Stimulated activated CD8-positive, alpha-beta memory T cell treated with anti-CD3 and anti-CD28 coated beads, Interleukin-12 subunit alpha, Interleukin-12 subunit beta, amount 100 ng/mL, for 1 hour (primary cell): ENCODE data around the gene ZNF429.
"Not testable (repeated sequence)": the region's sequence is repeated elsewhere in the genome, so short reads cannot be mapped to it uniquely, and the experiment has no call there.

Experiments
- DNase-seq: peaks from one replicate; pipeline ENCODE4 v3.0.0-alpha.2; 2020; ENCODE audit warnings: low read depth

The ZNF429 gene

DNA sequence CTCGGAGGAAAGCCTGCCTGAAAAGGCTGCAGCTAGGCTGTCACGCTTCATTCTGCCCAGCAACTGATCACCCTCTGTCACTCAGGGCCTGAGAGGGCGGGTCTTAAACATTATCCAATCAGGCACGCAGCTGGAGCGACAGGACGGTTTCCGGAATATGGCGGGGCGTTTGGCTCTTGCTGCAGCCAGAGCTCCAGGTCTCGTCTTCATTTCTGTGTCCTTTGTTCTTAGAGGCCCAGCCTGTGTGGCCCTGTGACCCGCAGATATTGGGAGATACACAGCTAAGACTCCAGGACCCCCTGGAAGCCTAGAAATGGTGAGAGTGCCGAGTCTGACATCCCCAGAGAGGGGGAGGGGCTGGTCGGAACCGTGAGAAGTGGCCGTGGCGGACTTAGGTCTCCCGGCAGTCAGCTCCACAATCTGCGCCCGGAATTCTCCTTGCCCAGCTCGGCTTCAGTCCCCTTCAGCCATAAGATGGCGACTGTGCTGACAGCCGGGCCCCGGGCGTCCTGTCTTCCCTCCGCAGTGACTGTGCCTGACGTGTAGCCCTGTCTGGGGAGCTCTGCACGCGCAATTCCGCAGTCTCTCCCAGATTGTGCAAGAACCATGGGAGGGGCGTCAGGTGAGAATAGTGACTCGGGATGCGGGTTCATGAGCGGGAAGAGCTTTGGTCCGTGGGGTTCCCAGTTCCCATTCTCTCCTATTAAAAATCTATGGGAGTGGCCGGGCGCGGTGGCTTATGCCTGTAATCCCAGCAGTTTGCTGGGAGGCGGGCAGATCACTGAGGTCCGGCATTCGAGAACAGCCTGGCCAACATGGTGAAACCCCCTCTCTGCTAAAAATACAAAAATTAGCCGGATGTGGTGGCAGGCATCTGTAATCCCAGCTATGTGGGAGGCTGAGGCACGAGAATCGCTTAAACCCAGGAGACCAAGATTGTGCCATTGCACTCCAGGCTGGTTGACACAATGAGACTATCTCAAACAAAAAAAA, at the start of gene ZNF429:
ZNF429 (plus strand) TSS at position 144 of the 993 bp plus-strand sequence; CDS start at position 314, 170 bp downstream.
- DNase-seq: peak; percentile 85

DNA sequence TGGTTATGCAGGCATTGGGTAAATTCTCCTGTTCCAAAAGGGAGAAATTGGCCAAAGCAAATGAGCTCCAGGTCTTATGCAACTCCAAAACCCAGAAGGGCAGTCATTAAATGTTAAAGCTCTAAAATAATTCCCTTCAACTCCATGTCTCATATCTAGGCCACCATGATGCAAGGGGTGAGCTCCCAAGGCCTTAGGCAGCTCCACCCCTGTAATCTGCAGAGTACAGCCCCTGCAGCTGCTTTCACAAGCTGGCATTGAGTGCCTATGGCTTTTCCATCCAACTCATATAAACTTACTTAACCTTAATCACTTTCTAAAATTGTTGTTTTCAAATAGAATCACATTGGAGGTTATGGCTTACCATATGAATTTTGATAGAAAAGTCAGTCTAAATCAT, 44.7 kb upstream of the ZNF429 start:
- no peak for DNase-seq

DNA sequence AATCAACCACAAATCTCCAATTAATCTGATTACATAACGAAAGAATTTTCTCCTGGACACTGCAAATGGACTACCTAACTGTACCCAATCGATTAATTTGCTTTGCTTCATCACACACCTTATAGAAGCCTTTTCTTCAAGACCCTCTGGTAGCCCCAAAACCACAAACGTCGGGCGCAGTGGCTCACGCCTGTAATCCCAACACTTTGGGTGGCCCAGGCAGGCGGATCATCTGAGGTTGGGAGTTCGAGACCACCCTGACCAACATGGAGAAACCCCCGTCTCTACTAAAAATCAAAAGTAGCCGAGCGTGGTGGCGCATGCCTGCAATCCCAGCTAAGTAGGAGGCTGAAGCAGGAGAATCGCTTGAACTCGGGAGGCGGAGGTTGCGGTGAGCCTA, 42.9 kb upstream of the ZNF429 start:
- DNase-seq: no peak

DNA sequence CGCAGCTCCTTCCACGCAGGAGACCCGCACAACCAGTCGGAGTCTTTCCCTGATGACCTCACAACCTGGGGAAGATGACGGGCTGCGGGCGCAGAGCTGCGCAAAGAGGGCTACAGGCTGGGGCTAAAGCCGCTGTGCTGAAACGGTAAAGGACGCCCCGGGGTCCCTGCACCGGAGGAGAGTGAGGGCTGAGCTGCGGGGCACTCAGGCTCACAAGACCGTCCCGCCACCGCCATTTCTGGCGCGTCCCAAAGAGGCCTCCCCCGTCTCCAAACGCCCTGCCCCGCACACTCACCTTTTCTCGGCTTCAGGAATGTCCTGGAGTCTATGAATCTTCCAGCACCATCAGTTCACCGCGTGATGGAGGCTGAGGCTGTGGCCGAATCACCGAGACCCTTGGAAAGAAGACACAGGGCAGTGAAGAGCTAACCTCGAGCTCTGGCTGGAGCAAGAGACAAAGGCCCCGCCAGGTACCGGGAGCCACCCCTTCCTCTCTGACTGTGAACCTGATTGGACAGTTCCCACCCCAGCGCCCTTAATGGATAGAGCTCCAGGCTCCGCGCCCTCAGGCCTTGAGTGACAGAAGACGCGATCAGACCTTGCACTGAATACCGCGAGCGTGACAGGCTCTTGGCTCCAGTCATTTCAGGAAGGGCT, 41.8 kb upstream of the ZNF429 start:
- DNase-seq: no peak

DNA sequence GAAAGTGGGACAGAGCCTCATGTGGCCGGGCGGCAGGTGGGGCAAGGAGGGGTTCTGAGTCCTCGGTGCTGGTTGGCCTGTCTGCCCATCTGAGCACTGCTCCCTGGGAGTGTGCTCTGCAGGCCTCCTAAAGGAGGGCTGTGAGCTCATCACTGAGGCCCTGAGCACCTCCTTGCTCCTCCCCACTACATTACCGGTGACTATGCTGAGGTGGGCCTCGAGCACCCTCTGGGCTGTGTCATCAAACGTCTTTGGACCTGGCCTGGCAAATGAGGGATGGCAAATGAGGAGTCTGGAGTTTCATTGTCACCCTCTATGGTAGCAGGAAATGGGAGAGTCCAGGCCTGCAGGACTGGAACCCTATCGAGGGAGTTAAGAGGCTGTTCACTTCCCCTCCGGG, 38.8 kb upstream of the ZNF429 start:
- DNase-seq: no peak

DNA sequence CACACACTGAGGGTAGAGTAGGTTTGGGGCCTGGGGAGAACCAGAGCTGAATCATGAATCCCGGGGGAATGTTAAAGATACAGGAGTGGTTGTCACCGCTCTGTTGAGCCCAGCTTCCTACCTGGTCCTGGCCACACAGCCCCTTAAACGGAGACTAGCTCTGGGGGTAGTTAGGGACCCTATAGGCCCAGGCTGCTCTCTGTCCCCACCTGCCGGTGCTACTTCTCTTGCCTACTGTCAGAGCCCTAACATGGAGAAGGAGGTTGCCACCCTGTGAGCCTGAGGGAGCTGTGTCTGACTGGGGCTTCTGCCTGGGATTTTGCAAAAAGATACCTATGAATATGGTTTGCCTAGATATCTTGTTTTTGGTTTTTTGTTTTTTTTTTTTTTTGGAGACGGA, 36.6 kb upstream of the ZNF429 start:
- DNase-seq: no peak

DNA sequence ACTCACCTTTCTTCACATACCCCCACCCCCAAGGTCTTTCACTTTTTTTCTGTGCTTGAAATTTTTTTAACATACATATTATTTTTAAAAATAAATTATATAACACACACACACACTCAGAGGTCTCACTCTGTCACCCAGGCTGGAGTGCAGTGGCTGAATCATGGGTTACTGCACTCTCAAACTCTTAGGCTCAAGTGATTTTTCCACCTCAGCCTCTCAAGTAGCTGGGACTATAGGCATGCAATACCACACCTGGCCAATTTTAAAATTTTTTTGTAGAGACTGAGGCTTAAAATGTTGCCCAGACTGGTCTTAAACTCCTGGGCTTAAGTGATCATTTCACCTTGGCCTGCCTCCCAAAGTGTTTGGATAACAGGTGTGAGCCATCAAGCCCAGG, 32.9 kb upstream of the ZNF429 start:
- no peak for DNase-seq

DNA sequence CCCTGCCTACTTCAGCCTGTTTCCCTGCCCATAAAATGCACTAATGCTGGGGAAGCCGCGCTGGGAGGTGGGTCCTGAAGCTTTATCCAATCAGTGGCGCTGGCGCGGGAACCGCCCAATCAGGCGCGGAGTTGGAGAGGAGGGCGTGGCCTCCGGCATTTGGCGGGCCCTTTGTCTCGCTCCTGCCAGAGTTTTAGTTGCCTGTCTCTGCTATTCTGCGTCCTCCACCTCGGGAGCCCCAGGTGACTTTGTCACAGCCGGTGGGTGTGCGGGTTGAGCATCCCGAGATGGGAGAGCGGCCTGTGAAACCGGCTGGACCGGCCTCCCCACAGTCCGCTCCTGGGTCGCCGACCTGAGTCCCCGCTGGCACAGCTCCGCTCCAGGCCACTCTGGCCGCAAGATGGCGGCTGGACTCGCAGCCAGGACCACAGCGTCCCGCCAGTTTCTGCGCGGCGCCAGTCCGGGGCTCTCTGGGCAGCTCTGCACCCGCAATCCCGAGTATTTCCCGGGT, 30.7 kb upstream of the ZNF429 start:
- peak; percentile 61 for DNase-seq

DNA sequence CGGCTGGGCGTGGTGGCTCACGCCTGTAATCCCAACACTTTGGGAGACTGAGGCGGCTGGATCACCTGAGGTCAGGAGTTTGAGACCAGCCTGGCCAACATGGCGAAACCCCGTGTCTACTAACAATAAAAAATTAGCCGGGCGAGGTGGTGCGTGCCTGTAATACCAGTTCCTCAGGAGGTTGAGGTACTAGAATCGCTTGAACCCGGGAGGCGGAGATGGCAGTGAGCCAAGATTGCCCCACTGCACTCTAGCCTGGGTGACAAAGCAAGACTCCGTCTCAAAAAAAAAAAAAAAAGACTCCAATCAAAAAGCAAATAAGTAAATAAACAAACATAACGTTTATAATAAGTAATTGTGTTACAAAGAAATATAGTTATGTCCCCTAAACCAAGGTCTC, 23.0 kb upstream of the ZNF429 start:
- DNase-seq: not testable (repeated sequence)

DNA sequence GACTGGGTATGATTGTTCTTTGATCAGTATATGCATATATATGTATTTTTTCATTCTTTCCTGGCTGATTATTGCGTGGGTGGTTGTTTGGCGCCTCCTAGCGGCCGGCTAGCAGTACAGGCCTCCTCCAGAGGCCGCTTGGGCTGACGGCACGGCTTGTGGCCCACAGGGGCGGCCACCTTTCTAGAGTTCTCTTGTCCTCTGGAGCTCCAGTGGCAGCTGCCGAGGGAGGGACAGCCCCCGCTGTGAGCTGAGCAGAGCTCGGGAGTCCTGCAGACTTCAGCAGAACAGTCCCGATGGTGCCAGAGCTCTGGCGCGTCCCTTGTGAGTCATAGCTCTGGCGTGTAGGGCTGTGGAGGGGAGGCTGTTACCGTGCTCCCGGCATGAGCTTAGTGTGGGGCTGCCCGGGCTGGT, 22.5 kb upstream of the ZNF429 start:
- DNase-seq: peak; percentile 52

DNA sequence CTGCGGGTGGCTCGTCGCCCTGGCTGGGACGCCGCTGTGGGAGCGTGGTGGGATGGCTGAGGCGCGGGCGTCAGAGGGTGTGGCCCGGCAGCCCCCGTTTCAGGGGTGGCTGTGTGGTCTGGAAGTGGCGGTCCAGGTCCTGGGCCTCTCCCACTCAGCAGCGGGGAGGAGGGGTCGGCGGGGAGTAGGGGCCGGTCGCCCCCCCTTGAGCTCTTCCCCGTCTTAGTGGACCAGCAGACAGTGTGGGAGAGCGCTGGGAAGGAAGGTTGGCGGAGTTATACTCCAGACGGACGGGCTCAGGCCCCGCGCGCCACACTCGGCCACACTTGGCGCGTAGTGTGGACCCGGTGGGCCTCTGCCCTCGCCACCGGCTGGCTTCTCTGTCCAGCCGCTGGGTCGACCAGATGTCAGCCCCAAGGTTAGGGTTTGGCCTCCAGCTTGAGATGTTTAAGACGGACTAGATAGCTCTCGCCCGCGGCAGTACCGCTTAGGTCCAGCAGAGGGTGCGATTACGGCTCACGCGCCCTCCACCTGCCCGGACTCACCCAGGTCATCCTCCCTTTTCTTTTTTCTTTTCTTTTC, 21.7 kb upstream of the ZNF429 start:
- DNase-seq: peak; percentile 44

DNA sequence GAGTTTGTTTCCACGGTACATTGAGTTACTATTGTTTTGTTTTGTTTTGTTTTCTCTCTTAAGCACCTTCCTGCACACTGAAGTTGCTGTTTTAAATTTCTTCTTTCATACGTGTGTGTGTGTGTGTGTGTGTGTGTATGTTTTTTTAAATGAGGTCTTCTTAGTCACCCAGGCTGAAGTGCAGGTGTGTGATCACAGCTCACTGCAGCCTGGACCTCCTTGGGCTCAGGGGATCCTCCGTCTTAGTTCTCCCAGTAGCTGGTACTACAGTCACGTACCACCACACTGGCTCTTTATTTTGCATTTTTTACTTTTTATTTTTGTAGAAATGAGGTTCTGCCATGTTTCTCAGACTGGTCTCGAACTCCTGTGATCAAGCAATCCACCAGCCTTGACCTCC, 20.8 kb upstream of the ZNF429 start:
- no peak for DNase-seq

DNA sequence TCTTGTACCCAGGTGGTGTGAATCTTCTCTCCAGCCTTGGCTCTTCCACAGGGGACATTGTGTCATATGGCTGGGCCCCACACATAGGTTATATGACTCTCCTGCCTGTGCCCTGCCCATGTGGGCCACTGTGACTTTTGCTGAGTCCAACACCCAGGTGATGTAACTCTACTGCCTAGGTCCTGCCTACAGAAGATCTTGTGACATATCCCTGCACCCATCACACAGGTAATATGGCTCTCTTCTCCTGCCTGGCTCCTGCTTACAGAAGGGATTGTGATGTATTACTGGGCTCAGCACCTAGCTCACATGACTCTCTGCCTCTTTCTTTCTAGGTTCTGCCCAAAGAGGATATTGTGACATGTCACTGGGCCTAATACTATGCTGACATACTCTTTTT, 19.5 kb upstream of the ZNF429 start:
- no peak for DNase-seq

DNA sequence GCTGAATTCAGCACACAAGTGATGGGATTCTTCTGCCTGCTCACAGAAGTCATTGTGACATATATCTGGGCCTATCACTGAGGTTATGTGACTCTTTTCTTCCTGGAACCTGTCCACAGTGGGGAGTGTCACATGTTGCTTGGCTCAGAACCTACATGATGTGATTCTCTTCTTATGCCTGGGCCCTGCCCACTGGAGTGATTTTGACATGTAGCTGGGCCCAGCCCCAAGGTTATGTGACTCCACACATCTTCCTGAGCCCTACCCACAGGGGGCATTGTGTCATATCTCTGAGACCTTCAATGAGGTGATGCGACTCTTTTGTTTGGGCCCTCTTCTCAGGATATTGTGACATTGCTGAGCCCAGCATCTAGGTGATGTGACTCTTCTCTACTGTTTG, 17.4 kb upstream of the ZNF429 start:
- no peak for DNase-seq

DNA sequence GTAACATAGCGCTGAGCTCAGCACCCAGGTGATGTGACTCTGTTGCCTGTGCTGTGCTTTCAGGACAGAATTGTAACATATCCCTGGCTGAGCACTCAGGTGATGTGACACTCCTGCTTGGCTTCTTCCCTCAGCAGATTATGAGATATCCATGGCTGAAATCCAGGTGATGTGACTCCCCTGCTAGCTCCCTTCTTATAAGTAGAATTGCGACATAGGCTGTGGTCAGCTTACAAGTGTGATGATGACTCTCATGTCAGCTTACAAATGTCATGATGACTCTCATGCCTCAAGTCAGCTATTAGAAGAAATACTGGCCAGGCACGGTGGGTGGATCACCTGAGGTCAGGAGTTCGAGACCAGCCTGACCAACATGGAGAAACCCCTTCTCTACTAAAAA, 14.3 kb upstream of the ZNF429 start:
- DNase-seq: no peak

DNA sequence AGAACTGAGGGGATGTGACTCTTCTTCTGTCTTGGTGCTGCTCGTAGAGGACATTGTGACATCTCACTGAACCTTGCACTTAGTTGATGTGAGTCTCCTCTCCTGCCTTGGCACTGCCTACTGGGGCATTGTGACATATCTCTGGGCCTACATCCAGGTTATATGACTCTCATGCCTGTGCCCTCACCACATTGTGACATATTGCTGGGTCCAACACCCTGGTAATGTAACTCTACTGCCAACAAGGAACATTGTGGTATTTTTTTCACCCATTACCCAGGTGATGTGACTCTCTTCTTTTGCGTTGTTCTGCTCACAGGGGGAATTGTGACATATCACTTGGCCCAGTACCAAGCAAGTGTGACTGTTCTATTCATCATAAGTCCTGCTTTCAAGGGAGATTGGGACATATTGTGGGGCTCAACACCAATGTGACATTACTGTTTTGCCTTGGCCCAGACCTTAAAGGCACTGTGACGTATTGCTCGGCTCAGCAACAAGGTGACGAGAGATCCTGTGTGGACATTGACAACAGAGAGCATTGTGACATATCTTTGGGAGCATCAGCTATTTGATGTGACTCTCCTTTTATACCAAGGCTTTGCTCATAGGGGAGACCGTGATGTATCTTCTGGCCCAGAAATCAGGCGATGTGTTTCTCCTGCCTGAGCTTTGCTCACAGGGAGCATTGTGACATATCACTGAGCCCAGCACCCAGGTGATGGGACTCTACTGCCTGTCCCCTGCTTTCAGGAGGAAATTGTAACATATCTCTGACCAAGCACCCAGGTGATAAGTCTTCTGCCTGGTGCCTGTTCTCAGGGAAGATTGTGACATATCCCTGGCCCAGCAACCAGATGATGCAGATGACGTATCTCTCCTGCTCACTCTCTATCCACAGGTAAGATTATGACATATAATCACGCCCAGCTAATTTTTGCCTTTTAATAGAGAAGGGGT, 12.2 kb upstream of the ZNF429 start:
- DNase-seq: no peak

DNA sequence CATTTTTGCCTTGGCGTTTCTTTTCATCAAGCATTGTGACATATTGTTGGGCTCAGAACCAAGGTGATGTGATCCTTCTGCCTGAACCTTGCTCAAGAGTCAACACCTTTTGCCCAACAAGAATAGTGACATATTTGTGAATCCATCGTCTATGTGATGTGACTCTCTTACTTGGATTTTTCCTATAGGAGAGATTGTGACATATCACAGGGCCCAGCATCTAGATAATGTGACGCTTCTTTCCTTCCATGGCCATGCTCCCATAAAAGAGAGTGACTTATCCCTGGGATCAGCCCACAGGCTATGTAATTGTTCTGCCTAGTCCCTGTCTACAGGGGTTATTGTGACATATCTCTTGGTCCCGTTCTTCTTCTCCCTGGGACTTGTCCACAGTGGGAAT, 8.5 kb upstream of the ZNF429 start:
- no peak for DNase-seq

DNA sequence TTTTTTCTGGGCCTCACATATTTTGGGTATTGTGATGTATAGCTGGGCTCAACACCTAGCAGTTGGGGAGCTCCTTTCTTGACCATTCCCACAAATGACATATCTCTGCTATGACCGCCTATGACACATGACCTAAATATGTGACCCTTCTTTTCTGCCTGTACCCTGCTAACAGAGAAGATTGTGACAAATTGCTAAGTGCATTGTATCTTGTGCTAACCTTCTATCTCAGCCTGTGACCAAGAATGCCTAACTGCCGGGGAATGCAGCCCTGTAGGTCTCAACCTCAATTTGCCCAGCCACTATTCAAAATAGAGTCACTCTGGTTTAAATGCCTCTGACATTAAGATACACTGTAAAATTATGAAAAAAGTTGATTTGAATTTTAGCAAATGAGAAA, 6.8 kb upstream of the ZNF429 start:
- DNase-seq: no peak

DNA sequence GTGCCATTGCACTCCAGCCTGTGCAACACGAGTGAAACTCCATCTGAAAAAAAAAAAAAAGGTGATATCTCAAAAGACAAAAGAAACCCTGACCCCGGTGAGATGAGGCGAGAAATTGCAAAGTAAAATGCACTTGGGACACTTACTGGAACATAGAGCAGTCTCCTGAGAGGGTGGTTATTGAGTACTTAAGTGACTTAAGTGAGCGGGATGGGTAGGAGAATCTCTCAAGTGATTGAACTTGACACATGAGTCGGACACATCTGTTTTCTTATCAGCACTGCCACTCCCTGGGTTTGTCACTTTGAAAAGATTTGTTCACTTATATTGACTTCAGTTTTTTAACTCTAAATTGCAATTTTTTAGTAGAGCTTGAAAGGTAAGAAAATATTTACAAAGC, 2.8 kb downstream of the ZNF429 start:
- no peak for DNase-seq

DNA sequence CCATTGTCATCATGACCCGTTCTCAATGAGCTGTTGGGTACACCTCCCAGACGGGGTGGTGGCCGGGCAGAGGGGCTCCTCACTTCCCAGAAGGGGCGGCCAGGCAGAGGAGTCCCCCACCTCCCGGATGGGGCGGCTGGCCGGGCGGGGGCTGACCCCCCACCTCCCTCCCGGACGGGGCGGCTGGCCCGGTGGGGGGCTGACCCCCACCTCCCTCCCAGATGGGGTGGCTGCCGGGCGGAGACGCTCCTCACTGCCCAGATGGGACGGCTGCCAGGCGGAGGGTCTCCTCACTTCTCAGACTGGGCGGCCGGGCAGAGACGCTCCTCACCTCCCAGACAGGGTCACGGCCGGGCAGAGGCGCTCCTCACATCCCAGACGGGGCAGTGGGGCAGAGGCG, 5.7 kb downstream of the ZNF429 start:
- not testable (repeated sequence) for DNase-seq

DNA sequence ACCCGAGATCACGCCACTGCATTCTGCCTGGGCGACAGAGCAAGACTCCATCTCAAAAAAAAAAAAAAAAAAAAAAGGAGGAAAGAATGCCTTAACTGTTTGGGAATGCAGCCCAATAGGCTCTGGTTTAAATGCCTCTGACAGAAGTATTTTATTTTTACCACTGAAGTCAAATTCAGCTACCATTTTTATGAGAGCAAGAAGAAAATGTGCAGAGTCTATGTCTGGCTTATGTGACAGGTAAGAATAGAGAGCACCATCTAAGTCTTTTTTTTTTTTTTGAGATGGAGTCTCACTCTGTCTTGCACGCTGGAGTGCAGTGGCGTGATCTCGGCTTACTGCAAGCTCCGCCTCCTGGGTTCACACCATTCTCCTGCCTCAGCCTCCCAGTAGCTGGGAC, 7.2 kb downstream of the ZNF429 start:
- DNase-seq: not testable (repeated sequence)

DNA sequence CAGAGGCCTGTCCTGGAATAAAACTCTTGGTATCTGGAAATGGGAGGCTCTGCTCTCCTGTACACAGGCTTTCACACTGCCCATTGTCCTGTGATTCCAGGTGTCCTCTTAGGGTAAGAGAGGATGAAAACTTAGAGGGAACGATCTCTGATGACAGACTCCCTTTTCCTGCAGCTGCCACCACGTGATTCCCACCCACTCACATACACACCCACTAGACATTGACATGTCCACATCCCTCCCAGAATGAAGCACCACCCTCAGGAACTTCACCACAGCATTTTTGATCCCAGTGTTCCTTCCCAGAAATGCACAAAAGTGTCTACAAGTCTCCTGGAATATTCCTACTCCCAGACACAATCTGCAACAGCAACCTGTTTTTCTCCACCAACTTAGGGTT, 8.2 kb downstream of the ZNF429 start:
- no peak for DNase-seq
